ENCODE measurements around the gene PRICKLE1. TPM values are rescaled to one million over a fixed set of nuclear protein-coding genes. Genes with fewer than 3 reads are reported as not detected.

PRICKLE1 gene
- 10 to 100 TPM in 3 of 4 donors, 1 to 10 TPM in 1; 5.9 to 61.4 (median 28.4) TPM for total RNA-seq

DNA sequence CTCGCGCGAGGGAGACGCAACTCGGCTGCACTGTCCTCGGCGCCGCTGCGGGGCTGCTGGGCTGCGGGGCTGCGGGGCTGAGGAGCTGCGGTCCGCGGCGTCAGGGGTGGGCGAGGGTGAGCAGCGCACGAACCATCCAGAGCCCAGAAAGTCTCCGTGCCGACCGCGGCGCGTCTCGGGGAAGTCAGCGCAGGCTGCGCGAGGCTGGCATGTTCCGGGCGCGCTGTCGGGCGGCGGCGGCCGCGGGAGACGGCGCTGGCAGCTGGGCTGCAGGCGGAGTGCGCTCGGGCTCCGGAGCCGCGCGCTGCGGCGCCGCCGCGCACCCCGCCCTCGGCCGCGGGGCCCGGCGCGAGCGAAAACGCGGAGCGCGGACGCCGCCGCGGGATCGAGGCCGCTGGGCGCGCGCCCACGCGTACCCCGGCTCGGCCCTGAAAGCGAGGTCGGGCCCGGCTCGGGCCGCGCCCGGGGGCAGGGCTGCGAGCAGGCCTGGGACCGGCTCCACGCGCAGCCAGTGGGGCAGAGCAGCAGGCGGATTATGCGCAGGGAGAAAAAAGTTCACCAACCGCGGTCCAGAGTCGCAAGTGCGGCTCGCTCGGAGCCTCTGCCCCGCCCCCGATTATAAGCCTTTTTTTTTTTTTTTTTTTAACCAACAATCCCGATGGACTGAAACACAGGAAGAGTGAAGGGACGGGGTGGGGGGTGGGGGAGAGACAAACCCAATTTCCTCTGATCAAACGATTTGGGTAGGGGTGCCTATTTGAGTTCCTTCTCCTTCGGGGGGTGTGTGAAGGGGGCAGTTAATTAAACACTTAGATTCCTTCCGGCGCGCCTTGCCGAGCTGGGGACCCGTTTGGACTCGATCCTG, at the start of gene PRICKLE1:
TSS of gene PRICKLE1 (minus strand) at position 282 of the 865 bp plus-strand sequence. CDS start 117,230 bp downstream, outside the sequence.
- H3K4me3 ChIP-seq: peak within 1 kb of the TSS; percentile 78 to 80
- peak in 1 of 2 donors; percentile 47 for TF ChIP-seq POLR2A (IDR thresholded peaks at IDR 0.05)
- TF ChIP-seq, protein P1, sequence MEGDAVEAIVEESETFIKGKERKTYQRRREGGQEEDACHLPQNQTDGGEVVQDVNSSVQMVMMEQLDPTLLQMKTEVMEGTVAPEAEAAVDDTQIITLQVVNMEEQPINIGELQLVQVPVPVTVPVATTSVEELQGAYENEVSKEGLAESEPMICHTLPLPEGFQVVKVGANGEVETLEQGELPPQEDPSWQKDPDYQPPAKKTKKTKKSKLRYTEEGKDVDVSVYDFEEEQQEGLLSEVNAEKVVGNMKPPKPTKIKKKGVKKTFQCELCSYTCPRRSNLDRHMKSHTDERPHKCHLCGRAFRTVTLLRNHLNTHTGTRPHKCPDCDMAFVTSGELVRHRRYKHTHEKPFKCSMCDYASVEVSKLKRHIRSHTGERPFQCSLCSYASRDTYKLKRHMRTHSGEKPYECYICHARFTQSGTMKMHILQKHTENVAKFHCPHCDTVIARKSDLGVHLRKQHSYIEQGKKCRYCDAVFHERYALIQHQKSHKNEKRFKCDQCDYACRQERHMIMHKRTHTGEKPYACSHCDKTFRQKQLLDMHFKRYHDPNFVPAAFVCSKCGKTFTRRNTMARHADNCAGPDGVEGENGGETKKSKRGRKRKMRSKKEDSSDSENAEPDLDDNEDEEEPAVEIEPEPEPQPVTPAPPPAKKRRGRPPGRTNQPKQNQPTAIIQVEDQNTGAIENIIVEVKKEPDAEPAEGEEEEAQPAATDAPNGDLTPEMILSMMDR (IDR thresholded peaks at IDR 0.05): peak in 1 of 4 experiments; percentile 28
- H3K27ac ChIP-seq: peak within 1 kb of the TSS; percentile 79 to 81
- H3K36me3 ChIP-seq: no peaks in the 10 kb centered on the region
- H3K9me3 ChIP-seq: no peaks in the 10 kb centered on the region
- DNase-seq: peak; percentile 30 to 55
- no peaks in the 10 kb centered on the region for H3K4me1 ChIP-seq
- intact Hi-C loops (cut with DNase I; ENCODE audit: low total_unique reads): no loop called here
- H3K27me3 ChIP-seq: no peaks in the 10 kb centered on the region

DNA sequence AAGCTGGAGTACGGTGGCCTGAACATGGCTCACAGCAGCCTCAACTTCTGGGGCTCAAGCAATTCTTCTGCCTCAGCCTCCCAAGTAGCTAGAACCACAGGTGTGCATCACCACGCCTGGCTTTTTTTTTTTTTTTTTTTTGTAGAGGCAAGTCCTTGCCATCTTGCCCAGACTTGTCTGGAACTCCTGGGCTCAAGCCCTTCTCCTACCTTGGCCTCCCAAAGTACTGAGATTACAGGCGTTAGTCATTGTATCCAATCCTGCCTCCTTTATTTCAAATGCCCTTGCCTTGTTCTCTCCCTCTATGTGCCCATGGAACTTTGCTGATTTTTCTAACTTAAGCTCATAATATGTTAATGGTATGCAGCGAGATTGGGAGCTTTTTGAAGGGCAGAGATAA, 49.2 kb upstream of the PRICKLE1 start:
- no peak for TF ChIP-seq POLR2A (IDR thresholded peaks at IDR 0.05)
- TF ChIP-seq, protein P1 (IDR thresholded peaks at IDR 0.05): no peak
- no peak overlapping the region for H3K4me3 ChIP-seq
- H3K9me3 ChIP-seq: no peaks in the 10 kb centered on the region
- no peaks in the 10 kb centered on the region for H3K27me3 ChIP-seq
- no peaks in the 10 kb centered on the region for H3K4me1 ChIP-seq
- intact Hi-C loops (cut with DNase I; ENCODE audit: low total_unique reads): no loop called here
- no peak overlapping the region for H3K27ac ChIP-seq
- no peaks in the 10 kb centered on the region for H3K36me3 ChIP-seq
- no peak for DNase-seq

DNA sequence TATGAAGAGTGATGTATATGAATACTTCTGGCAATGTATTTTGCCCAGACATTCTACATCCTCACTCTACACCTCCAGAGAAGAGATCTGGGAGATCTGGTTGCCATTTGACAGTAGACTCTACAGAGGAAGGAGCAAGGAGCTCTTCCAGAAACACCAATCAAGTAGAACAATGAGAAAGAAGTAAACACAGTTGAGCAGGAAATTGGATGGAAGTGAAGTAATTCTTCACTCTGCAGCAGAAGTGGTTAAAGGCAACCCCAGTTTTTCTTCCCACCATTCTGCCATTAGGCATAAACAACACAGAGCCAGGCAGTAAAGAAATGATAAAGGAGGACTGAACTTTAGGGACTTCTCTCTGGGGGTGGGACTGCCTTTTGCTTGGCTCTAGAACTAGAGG, 48.5 kb upstream of the PRICKLE1 start:
- Histone ChIP-seq H3K27ac (no peak overlapping the region), H3K9me3 (no peaks in the 10 kb centered on the region), H3K4me1 (no peaks in the 10 kb centered on the region), H3K36me3 (no peaks in the 10 kb centered on the region), H3K27me3 (no peaks in the 10 kb centered on the region), H3K4me3 (no peak overlapping the region)
- TF ChIP-seq, protein P1 (IDR thresholded peaks at IDR 0.05): no peak
- no peak for TF ChIP-seq POLR2A (IDR thresholded peaks at IDR 0.05)
- intact Hi-C loops (cut with DNase I; ENCODE audit: low total_unique reads): no loop called here
- DNase-seq: no peak

DNA sequence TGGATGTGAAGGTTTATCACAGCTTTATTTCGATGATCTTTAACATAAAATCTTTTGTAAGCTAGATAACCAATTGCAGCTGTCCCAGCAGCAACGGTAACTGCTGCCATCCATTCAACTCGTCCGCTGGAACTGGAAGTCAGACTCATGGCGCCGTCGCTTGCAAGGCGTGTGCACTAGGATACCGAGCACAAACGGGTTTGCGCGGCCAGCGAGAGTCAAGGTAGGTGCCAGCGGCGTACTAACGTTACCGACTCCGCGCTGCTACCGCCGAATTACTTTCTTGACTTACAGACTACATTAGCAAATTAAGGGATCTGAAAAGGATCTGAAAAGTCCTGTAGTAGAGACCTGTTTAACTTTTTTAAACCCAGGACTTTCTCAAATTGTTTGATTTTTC, 47.4 kb upstream of the PRICKLE1 start:
- intact Hi-C loops (cut with DNase I; ENCODE audit: low total_unique reads): no loop called here
- Histone ChIP-seq H3K4me3 (no peak overlapping the region), H3K4me1 (no peaks in the 10 kb centered on the region), H3K9me3 (no peaks in the 10 kb centered on the region), H3K27ac (no peak overlapping the region), H3K36me3 (no peaks in the 10 kb centered on the region), H3K27me3 (no peaks in the 10 kb centered on the region)
- no peak for TF ChIP-seq POLR2A (IDR thresholded peaks at IDR 0.05)
- TF ChIP-seq, protein P1 (IDR thresholded peaks at IDR 0.05): no peak
- DNase-seq: no peak

DNA sequence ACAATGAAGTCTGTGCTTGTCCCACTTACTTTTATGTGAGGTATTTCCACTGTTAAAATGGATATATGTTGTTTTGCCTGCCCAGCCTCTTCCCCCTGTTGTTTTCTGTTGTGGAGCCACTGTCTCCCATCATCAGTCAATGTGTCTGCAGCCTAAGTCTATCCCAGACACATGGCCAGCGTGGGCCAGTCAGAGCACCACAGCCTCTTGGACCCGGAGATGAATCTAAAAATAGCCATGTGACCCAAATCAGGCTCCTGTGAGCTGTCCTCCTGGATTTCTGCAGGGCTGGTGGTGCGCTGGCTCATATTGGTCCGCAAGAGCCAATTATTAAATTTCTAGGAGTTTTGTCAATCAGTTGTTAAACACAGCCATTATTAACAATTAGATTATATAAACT, 44.0 kb upstream of the PRICKLE1 start:
- intact Hi-C loops (cut with DNase I; ENCODE audit: low total_unique reads): no loop called here
- no peak for DNase-seq
- no peaks in the 10 kb centered on the region for H3K9me3 ChIP-seq
- H3K4me3 ChIP-seq: no peak overlapping the region
- H3K27me3 ChIP-seq: no peaks in the 10 kb centered on the region
- no peak overlapping the region for H3K27ac ChIP-seq
- H3K36me3 ChIP-seq: no peaks in the 10 kb centered on the region
- no peak for TF ChIP-seq POLR2A (IDR thresholded peaks at IDR 0.05)
- TF ChIP-seq, protein P1 (IDR thresholded peaks at IDR 0.05): no peak
- H3K4me1 ChIP-seq: no peaks in the 10 kb centered on the region

Measured in uterus (tissue), 4 donors.